H1 (cell line): ENCODE results near the gene ATPAF2. TPM values are rescaled to one million over a fixed set of nuclear protein-coding genes. Genes with fewer than 3 reads are reported as not detected.

Experiments
- CTCF ChIA-PET: fragments of 300-600 bp; sonication (Branson Sonifier 250); formaldehyde crosslinking; loops from one replicate; lab custom pipeline; 2021; ENCODE audit not compliant: partially characterized antibody; lab: Charles Lee
- POLR2A ChIA-PET: fragments of 300-600 bp; sonication (Branson Sonifier 250); formaldehyde crosslinking; loops from one replicate; lab custom pipeline; 2021; ENCODE audit warnings: inconsistent platforms; ENCODE audit not compliant: partially characterized antibody; lab: Charles Lee
- DNase-seq, 2 experiments: peaks; one replicate each; pipeline versions ENCODE4 v3.0.0 to v3.0.0-alpha.2; 2010 to 2022; ENCODE audit warnings: low spot score in 2 of 2, low read depth in 1 of 2, mixed read lengths in 1 of 2
- FAIRE-seq: peaks from 2 replicates; lab custom pipeline; 2011; peaks lifted over from hg19 to GRCh38; lab: Jason Lieb, UNC
- H2AFZ ChIP-seq: 2 replicates; pipeline ENCODE4 v1.8.1; 2012; ENCODE audit warnings: low read length, inconsistent platforms
- H2AK5ac ChIP-seq: 2 replicates; pipeline ENCODE4 v1.6.1; 2013; ENCODE audit warnings: low read depth, low read length
- H2BK120ac ChIP-seq: replicated peaks from 2 replicates; pipeline ENCODE3; 2013; ENCODE audit warnings: low read depth, low read length, inconsistent platforms
- H2BK12ac ChIP-seq: 2 replicates; pipeline ENCODE4 v1.6.1; 2013; ENCODE audit warnings: low read depth, low read length
- H2BK15ac ChIP-seq: 2 replicates; pipeline ENCODE4 v1.6.1; 2013; ENCODE audit warnings: low read length
- H2BK20ac ChIP-seq: 2 replicates; pipeline ENCODE4 v1.6.1; 2013; ENCODE audit warnings: low read length
- H2BK5ac ChIP-seq: 2 replicates; pipeline ENCODE4 v1.6.1; 2013; ENCODE audit warnings: low read depth, low read length
- H3K14ac ChIP-seq: 2 replicates; pipeline ENCODE4 v1.6.1; 2013; ENCODE audit warnings: inconsistent platforms; ENCODE audit not compliant: insufficient read length
- H3K18ac ChIP-seq: 2 replicates; pipeline ENCODE4 v1.6.1; 2013; ENCODE audit warnings: low read length; ENCODE audit errors: extremely low read depth
- H3K23ac ChIP-seq: 2 replicates; pipeline ENCODE4 v1.6.1; 2013; ENCODE audit warnings: inconsistent platforms; ENCODE audit not compliant: insufficient read length
- H3K23me2 ChIP-seq: 2 replicates; pipeline ENCODE4 v1.6.1; 2013; ENCODE audit warnings: low read depth, low read length
- H3K27ac ChIP-seq: 2 replicates; pipeline ENCODE4 v1.6.1; 2011; ENCODE audit warnings: low read depth, low read length, inconsistent platforms
- H3K27me3 ChIP-seq, 4 experiments: replicated peaks in 1 of 4; 1 replicate in 1 of 4; 2 replicates in 3 of 4; pipeline versions ENCODE4 v1.6.1 to v1.8.1; 2011 to 2013; ENCODE audit warnings: low read length in 3 of 4, mild to moderate bottlenecking in 3 of 4, inconsistent platforms in 2 of 4, mixed read lengths in 2 of 4, moderate library complexity in 1 of 4; ENCODE audit not compliant: control insufficient read depth in 3 of 4, insufficient read depth in 3 of 4; ENCODE audit errors: extremely low read depth in 1 of 4
- H3K36me3 ChIP-seq, 4 experiments: 2 replicates each; pipeline versions ENCODE4 v1.6.1 to v1.8.1; 2011 to 2013; ENCODE audit warnings: mild to moderate bottlenecking in 4 of 4, low read length in 3 of 4, moderate library complexity in 2 of 4, control low read depth in 1 of 4, inconsistent platforms in 1 of 4; ENCODE audit not compliant: insufficient read depth in 4 of 4, control insufficient read depth in 2 of 4
- H3K4ac ChIP-seq: replicated peaks from 2 replicates; pipeline ENCODE3; 2013; ENCODE audit warnings: low read length, low read depth, mixed read lengths, inconsistent platforms; ENCODE audit not compliant: insufficient read length
- H3K4me1 ChIP-seq, 4 experiments: replicated peaks in 1 of 4; 1 replicate in 1 of 4; 2 replicates in 3 of 4; pipeline versions ENCODE4 v1.6.1 to v1.8.1; 2011 to 2013; ENCODE audit warnings: low read length in 3 of 4, inconsistent platforms in 2 of 4, mixed read lengths in 1 of 4; ENCODE audit not compliant: insufficient read depth in 4 of 4, control insufficient read depth in 3 of 4
- H3K4me2 ChIP-seq, 2 experiments: 2 replicates each; pipeline versions ENCODE4 v1.6.1 to v1.8.1; 2011 to 2013; ENCODE audit warnings: low read depth in 2 of 2, low read length in 2 of 2, control low read depth in 1 of 2, inconsistent platforms in 1 of 2, mild to moderate bottlenecking in 1 of 2; ENCODE audit not compliant: insufficient read depth in 1 of 2
- H3K4me3 ChIP-seq, 4 experiments: fragments of 200-600, 300-600 bp in 1 of 4; sonication (generic), shearing (Covaris generic), sonication (Bioruptor Twin) in 1 of 4; 2 replicates each; pipeline versions ENCODE4 v1.5.1 to v1.8.1; 2011 to 2016; ENCODE audit warnings: low read length in 4 of 4, low read depth in 3 of 4, control low read depth in 2 of 4, inconsistent platforms in 2 of 4, mild to moderate bottlenecking in 2 of 4, mixed read lengths in 1 of 4, moderate library complexity in 1 of 4; ENCODE audit not compliant: insufficient read depth in 2 of 4; ENCODE audit errors: extremely low read depth in 1 of 4
- H3K56ac ChIP-seq: replicated peaks from 2 replicates; pipeline ENCODE3; 2013; ENCODE audit warnings: low read depth, mild to moderate bottlenecking, mixed read lengths, low read length, inconsistent platforms; ENCODE audit not compliant: insufficient read length
- H3K79me1 ChIP-seq: 2 replicates; pipeline ENCODE4 v1.6.1; 2013; ENCODE audit warnings: low read depth, low read length, control low read depth
- H3K79me2 ChIP-seq, 2 experiments: 2 replicates each; pipeline versions ENCODE4 v1.6.1 to v1.8.1; 2012 to 2013; ENCODE audit warnings: low read length in 2 of 2, mild to moderate bottlenecking in 2 of 2, inconsistent platforms in 1 of 2; ENCODE audit not compliant: insufficient read depth in 2 of 2, control insufficient read depth in 1 of 2
- H3K9ac ChIP-seq, 4 experiments: replicated peaks in 1 of 4; 1 replicate in 1 of 4; 2 replicates in 3 of 4; pipeline versions ENCODE4 v1.6.1 to v1.8.1; 2011 to 2013; ENCODE audit warnings: low read depth in 3 of 4, low read length in 3 of 4, control low read depth in 2 of 4, mild to moderate bottlenecking in 2 of 4, moderate library complexity in 2 of 4, inconsistent platforms in 1 of 4; ENCODE audit errors: extremely low read depth in 1 of 4
- H3K9me3 ChIP-seq, 2 experiments: 2 replicates each; pipeline versions ENCODE4 v1.6.1 to v1.8.1; 2012 to 2013; ENCODE audit warnings: mild to moderate bottlenecking in 2 of 2, moderate library complexity in 2 of 2, control low read depth in 1 of 2, inconsistent platforms in 1 of 2, low read depth in 1 of 2, low read length in 1 of 2, mixed read lengths in 1 of 2; ENCODE audit not compliant: insufficient read depth in 2 of 2
- H4K20me1 ChIP-seq, 2 experiments: replicated peaks in 1 of 2; 2 replicates each; pipeline versions ENCODE3 to v1.8.1; 2011 to 2013; ENCODE audit warnings: inconsistent platforms in 2 of 2, low read length in 2 of 2, mild to moderate bottlenecking in 1 of 2; ENCODE audit not compliant: insufficient read depth in 2 of 2, control insufficient read depth in 1 of 2
- H4K5ac ChIP-seq: 2 replicates; pipeline ENCODE4 v1.6.1; 2013; ENCODE audit warnings: low read length, low read depth, mixed read lengths, inconsistent platforms; ENCODE audit not compliant: insufficient read length
- H4K8ac ChIP-seq: 2 replicates; pipeline ENCODE4 v1.8.0; 2013; ENCODE audit warnings: mild to moderate bottlenecking, moderate library complexity, low read length, inconsistent platforms; ENCODE audit not compliant: insufficient read depth; ENCODE audit errors: extremely low read depth
- H4K91ac ChIP-seq: replicated peaks from 2 replicates; pipeline ENCODE3; 2013; ENCODE audit warnings: low read length, mixed read lengths, inconsistent platforms; ENCODE audit not compliant: insufficient read length
- ATF3 ChIP-seq: IDR thresholded peaks from 2 replicates; pipeline ENCODE4 v1.6.1; 2011; ENCODE audit warnings: low read depth, mild to moderate bottlenecking, low read length; ENCODE audit not compliant: insufficient read depth
- BCL11A ChIP-seq, 2 experiments: IDR thresholded peaks; one replicate each; pipeline ENCODE4 v1.6.1; 2011; ENCODE audit warnings: low read depth in 2 of 2, low read length in 2 of 2, mild to moderate bottlenecking in 2 of 2
- CEBPB ChIP-seq: IDR thresholded peaks from 2 replicates; pipeline ENCODE4 v1.6.1; 2012; ENCODE audit warnings: low read depth, low read length
- CREB1 ChIP-seq: IDR thresholded peaks from 2 replicates; pipeline ENCODE4 v1.6.1; 2012; ENCODE audit warnings: inconsistent platforms
- EGR1 ChIP-seq: IDR thresholded peaks from 2 replicates; pipeline ENCODE4 v1.6.1; 2011; ENCODE audit warnings: low read depth, low read length, borderline replicate concordance
- GABPA ChIP-seq: IDR thresholded peaks from 2 replicates; pipeline ENCODE4 v1.6.1; 2011; ENCODE audit warnings: mild to moderate bottlenecking, low read length, moderate library complexity, borderline replicate concordance; ENCODE audit not compliant: insufficient read depth
- GTF2F1 ChIP-seq: IDR thresholded peaks from 2 replicates; pipeline ENCODE4 v1.6.1; 2012; ENCODE audit warnings: low read depth, low read length, improper control_type of control experiment, borderline replicate concordance
- JUN ChIP-seq: IDR thresholded peaks from 2 replicates; pipeline ENCODE4 v1.6.1; 2011; ENCODE audit warnings: low read depth, mild to moderate bottlenecking, improper control_type of control experiment, low read length
- NRF1 ChIP-seq: IDR thresholded peaks from 2 replicates; pipeline ENCODE4 v1.6.1; 2011; ENCODE audit warnings: mild to moderate bottlenecking, low read depth, low read length, improper control_type of control experiment
- POU5F1 ChIP-seq: IDR thresholded peaks from 2 replicates; pipeline ENCODE4 v1.6.1; 2011; ENCODE audit warnings: low read depth, mild to moderate bottlenecking, low read length, moderate library complexity
- RFX5 ChIP-seq: IDR thresholded peaks from 2 replicates; pipeline ENCODE4 v1.6.1; 2011; ENCODE audit warnings: low read depth, low read length, improper control_type of control experiment, borderline replicate concordance
- WGBS, 2 experiments: shearing (Covaris generic) in 1 of 2; methylation state at CpG; one replicate each; pipeline versions ENCODE4 v1.1.6 to v1.1.7; 2013 to 2015; ENCODE audit warnings: low lambda C conversion rate in 2 of 2, mixed read lengths in 2 of 2, inconsistent platforms in 1 of 2, low coverage in 1 of 2, missing lambda C conversion rate in 1 of 2; ENCODE audit not compliant: insufficient replicate concordance in 2 of 2, insufficient coverage in 1 of 2, insufficient read length in 1 of 2; ENCODE audit errors: extremely low coverage in 1 of 2, missing lambda C conversion rate in 1 of 2; 5-methylcytosine and 5-hydroxymethylcytosine counted together
- polyA plus RNA-seq, 7 experiments: library from polyadenylated mRNA; depleted of rRNA in 3 of 7; stranded (reverse) in 5 of 7; unstranded in 2 of 7; fragments of >200 nt in 5 of 7; fragments of 200-250 nt in 2 of 7; gene quantifications; 1 replicate in 5 of 7; 2 replicates in 1 of 7; 4 replicates in 1 of 7; pipeline versions ENCODE4 v1.2.1 to v1.2.3, GENCODE V29; 2011 to 2013; ENCODE audit warnings: missing spikeins in 2 of 7, mixed read lengths in 2 of 7
- total RNA-seq: library from RNA; stranded (reverse); fragmentation: NEBNext Ultra II Directional; extraction: Animal tissue kit (Norgen Biotek cat#: 25700); gene quantifications from 2 replicates; pipeline ENCODE4 v1.2.1, GENCODE V29; 2021

ATPAF2 gene
- total and polyA plus RNA-seq, 2 of the 8 experiments (the other 6 are each of a cell fraction or from before 2014, with no cell fraction given): 19.6 to 22.9 TPM

GRCh38 chr17:17972126-17972951, 66.6 kb downstream of the ATPAF2 start, which contains the start of the genes DRC3 and TOM1L2:
Gene DRC3, plus strand, starts transcription at chr17:17972862. Its CDS starts 4,737 bp downstream, at chr17:17977599.
Gene TOM1L2, minus strand, starts transcription at chr17:17972400. Its CDS starts 87 bp downstream, at chr17:17972313.
- no peak within 1 kb of the TSS for H4K91ac ChIP-seq
- no peak within 1 kb of the TSS for H3K4ac ChIP-seq
- no peak within 1 kb of the TSS for H3K56ac ChIP-seq
- H3K9ac ChIP-seq: no peak within 1 kb of the TSS; a peak in 1 of 7 replicates
- H3K4me3 ChIP-seq: peak within 1 kb of the TSS; percentile 63 to 70 (median 64)
- H4K5ac ChIP-seq: no peak within 1 kb of the TSS
- no peak within 1 kb of the TSS for H2BK20ac ChIP-seq
- no peak within 1 kb of the TSS for H3K23ac ChIP-seq
- CTCF ChIA-PET: interaction anchor here (0.8 to 2.1 kb wide), 5 partner anchors 12 to 83 kb away, joined by 3 to 5 read pairs (median 3); no protein-coding TSS in a partner anchor
- peak within 1 kb of the TSS; percentile 52 to 83 for H3K4me2 ChIP-seq
- POLR2A ChIA-PET: interaction anchor here (0.6 to 0.8 kb wide), 3 partner anchors 51 to 134 kb away, joined by 3 read pairs; no protein-coding TSS in a partner anchor
- no peak within 1 kb of the TSS for H2BK5ac ChIP-seq
- DNase-seq (peak; percentile 99), FAIRE-seq (peak; percentile 100)
- H3K18ac ChIP-seq: no peak within 1 kb of the TSS
- no peak within 1 kb of the TSS for H3K27ac ChIP-seq
- no peaks in the 10 kb centered on the region for H3K9me3 ChIP-seq
- no peaks in the 10 kb centered on the region for H3K79me2 ChIP-seq
- no peaks in the 10 kb centered on the region; the same call in 1 of the 2 replicates for H3K79me1 ChIP-seq
- H3K14ac ChIP-seq: no peak within 1 kb of the TSS
- no peaks in the 10 kb centered on the region for H3K36me3 ChIP-seq
- 2% methylated on average over 56 of the region's 59 CpGs; no CpG with 5 or more reads in 1 of the 2 experiments for WGBS, 2 experiments
- H2BK120ac ChIP-seq: no peak within 1 kb of the TSS
- no peak within 1 kb of the TSS; the same call in 1 of the 2 replicates for H4K8ac ChIP-seq
- H3K27me3 ChIP-seq: no peaks in the 10 kb centered on the region
- no peak within 1 kb of the TSS for H2BK12ac ChIP-seq
- no peaks in the 10 kb centered on the region for H4K20me1 ChIP-seq
- peak within 1 kb of the TSS; percentile 78; the same call in 1 of the 2 replicates for H2AFZ ChIP-seq
- peaks cover 5% of the 10 kb centered on the region; the same call in 1 of the 2 replicates for H3K23me2 ChIP-seq
- H2BK15ac ChIP-seq: no peak within 1 kb of the TSS
- H3K4me1 ChIP-seq: peaks cover 0 to 5% (median 2%) of the 10 kb centered on the region in 4 experiments; a peak in 2 of 7 replicates
- no peak within 1 kb of the TSS for H2AK5ac ChIP-seq
- TF ChIP-seq RFX5 (no peak), EGR1 (no peak), BCL11A (IDR thresholded peaks at IDR 0.05; ENCODE audit: low read depth in 2 of 2, low read length in 2 of 2) (no peak), ATF3 (no peak), NRF1 (no peak), POU5F1 (no peak), JUN (no peak), GABPA (no peak), CREB1 (peak; percentile 85), CEBPB (no peak), GTF2F1 (peak; percentile 77; the same call in 1 of the 2 replicates)
